ENCODE data around the gene PTPRN.
"Not testable (repeated sequence)": the region's sequence is repeated elsewhere in the genome, so short reads cannot be mapped to it uniquely, and the experiment has no call there.

The PTPRN gene

DNA sequence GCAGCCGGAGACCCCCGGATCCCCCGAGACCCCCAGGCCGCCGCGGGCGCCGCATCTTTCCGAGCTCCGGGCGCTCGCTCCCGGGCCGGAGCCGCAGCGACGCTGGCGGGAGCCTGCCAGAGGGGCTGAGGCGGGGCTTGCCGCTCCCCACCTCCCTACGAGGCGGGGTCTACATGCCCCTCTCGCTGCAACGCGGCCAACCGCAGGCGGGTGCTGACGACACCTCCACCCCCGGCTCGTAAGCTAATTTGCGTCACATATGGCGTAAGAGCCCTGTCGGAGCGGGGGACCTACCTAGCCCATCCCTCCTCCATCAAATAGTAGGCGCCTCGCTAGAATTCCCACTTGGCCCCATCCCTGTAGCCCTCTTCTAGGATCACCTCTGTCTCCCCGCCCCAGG, at the start of gene PTPRN:
Gene PTPRN, minus strand, starts transcription at position 124 of the 400 bp plus-strand sequence. Its CDS starts 69 bp downstream, at position 55.
- DNase-seq, result peak; percentile 30

- DNase-seq, result no peak
These were observed 49.2 kb upstream of the PTPRN start for GRCh38 chr2:219358170-219359075.

DNA sequence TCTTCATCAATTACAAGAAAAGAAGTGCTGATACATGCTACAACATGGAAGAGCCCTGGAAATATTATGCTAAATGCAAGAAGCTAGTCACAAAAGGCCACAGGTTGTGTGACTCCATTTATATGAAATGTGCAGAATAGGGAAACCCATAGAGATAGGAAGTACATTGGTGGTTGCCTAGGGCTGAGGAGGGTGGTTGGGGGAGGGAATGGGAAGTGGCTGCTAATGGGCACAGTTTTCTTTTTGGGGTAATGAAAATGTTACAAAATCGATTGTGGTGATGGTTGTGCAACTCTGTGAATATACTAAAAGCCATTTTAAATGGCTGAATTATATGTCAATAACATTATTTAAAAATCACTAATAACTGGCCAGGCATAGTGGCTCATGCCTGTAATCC, 47.6 kb upstream of the PTPRN start:
- no peak for DNase-seq

DNA sequence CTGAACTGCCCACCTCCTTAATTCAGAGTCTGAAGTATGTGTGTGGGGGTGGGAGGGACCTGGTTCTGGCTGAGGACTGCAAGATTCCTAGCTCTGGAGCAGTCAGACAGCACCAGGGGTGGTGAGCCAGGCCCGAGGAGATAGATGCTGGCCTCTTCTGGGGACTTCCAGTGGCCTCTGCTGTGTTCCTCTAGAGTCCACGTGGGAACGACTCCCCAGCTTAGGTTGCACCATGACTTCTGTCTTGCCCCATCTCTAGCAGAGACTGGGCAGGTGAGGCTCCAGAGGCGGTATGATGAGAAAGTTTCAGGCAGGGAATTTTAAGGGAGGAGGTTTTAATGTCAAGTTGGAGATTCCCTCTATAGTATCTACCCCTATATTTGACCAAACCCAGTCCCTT, 45.4 kb upstream of the PTPRN start:
- no peak for DNase-seq

DNA sequence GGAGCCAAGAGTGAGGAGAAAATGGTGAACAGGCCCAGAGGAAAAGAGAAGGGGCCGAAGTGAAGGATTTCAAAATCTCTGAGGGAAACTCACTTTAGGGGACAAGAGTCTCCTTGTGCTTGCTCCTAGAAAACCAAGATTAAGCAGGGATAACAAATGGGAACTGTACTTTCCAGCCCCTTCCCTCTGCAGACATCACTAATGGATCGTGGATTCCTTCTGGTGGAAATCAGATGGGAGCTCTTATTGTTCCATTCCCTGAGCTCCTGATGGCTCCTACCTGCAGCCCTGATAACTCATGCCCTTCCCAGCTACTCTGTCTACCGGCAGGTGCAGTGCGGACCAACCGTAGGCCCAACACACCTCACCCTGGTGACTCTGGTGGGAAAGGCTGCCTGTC, 43.9 kb upstream of the PTPRN start:
- no peak for DNase-seq

DNA sequence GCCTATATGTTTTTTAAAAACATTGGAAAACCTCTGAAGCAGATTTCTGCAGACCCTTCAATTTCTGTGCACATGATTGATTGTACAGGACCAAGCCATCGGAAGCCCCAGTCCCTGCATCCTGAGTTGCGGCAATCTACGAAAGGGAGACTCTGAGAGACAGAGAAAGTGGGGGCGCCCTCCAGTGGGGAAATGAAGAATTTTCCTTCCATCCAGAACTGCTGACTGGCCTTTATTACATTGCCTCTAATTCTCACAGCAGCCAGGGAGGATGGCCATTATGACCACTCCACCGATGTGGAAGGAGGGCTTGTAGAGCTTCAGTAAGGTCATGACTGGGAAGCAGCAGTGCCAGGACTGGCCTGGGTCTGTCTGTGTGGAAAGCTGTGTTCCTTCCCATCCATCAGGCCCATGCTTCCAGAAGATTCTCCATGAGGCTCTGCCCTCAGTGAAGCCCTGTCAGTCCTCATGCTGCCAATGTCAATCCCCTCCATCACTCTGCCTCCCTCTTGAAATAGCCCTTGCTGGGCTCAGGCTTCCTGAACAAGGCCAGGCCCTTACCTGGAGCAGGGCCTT, 43.3 kb upstream of the PTPRN start:
- DNase-seq, result no peak

DNA sequence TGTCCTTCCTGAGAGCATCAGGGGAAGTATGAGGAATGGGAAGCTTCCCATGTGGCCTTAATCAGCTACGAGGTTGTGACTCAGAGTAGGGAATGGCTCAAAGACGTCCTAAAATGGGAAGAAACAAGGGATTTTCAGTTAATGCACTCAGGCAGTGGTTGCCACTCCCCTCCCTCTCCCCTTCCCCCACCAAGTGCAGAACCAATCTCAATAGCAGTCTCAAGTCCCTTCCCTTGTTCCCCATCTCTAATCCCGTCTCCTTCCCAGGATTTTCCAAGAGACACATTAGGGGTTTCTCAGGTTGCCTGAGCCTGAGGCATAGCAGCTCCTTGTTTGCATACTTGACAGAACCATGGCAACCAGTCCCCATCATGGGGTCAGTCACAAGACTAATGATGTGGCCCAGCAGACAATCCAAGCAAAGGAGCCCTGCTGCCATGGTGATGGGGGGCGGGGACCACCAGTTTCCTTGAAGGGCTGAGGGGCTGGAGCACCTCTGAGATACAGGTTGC, 41.6 kb upstream of the PTPRN start:
- DNase-seq, result no peak

GRCh38 chr2:219350215-219350614, 41.0 kb upstream of the PTPRN start:
- DNase-seq, result no peak

GRCh38 chr2:219344751-219345430, 35.7 kb upstream of the PTPRN start:
- peak; percentile 51 for DNase-seq

- DNase-seq, result no peak
These were observed 26.2 kb upstream of the PTPRN start for GRCh38 chr2:219335373-219335786.

- no peak for DNase-seq
These were observed 24.9 kb upstream of the PTPRN start for GRCh38 chr2:219334076-219334475.

GRCh38 chr2:219332542-219332941, 23.3 kb upstream of the PTPRN start, which contains the start of gene RESP18:
Gene RESP18 (minus strand): TSS chr2:219332744.
- DNase-seq, result no peak

- no peak for DNase-seq
These were observed 22.5 kb upstream of the PTPRN start for GRCh38 chr2:219331560-219332213.

DNA sequence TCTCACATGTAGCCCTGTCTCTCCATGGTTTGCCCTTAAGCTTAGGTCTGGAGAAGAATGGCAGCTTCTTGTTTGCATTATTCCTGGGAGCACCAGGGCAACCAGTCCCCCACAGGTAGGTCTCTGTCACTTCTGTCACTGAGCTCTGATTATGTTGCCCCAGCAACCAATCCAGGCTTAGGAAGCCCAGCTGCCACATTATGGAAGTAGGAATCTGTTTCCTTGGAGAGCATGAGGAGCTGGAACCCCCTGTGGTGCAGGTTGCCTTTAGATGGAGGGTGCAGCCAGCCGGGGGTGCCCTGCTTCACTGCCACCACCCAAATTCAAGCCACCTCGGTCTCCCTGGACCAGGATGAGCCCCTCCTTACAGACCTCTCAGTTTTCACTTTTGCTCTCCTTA, 18.5 kb upstream of the PTPRN start:
- peak; percentile 54 for DNase-seq

DNA sequence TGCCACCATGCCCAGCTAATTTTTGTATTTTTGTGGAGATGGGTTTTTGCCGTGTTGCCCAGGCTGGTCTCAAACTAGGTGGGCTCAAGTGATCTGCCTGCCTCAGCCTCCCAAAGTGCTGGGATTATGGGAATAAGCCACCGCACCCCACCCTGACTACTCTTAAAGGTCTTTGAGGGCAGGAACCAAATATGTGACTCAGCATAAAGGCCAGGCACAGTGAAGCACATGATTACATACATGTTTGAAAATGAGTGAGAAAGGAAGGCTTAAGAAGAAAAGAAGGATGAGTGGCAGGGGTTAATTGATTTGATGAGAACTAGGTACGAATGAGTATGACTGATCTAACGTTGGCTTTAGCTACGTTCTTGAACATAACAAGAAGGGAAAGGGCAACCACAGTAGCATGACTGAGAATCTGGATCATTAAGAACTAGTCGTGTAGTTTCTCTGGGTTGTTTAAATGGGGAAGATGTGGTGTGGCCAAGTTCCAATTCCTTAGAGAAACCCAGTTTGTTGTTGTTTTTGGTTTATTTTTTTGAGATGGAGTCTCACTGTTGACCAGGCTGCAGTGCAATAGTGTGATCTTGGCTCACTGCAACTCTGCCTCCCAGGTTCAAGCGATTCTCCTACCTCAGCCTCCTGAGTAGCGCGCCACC, 16.6 kb upstream of the PTPRN start:
- DNase-seq, result no peak

GRCh38 chr2:219325136-219325535, 15.9 kb upstream of the PTPRN start:
- DNase-seq, result no peak

DNA sequence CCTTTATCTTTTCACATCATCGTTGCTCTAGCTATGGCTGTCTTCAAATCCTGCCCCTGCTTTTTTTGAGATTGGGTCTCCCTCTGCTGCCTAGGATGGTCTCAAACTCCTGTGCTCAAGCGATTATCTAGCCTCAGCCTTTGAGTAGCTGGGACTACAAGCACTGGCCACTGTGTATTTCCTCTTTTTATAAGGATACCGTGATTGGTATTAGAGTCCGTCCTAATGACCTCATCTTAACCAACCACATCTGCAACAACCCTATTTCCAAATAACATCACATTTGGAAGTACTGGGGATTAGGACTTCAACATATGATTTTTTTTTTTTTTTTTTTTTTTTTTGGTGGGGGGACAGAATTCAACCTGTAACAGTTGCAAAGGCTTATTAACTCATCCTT, 14.2 kb upstream of the PTPRN start:
- no peak for DNase-seq

DNA sequence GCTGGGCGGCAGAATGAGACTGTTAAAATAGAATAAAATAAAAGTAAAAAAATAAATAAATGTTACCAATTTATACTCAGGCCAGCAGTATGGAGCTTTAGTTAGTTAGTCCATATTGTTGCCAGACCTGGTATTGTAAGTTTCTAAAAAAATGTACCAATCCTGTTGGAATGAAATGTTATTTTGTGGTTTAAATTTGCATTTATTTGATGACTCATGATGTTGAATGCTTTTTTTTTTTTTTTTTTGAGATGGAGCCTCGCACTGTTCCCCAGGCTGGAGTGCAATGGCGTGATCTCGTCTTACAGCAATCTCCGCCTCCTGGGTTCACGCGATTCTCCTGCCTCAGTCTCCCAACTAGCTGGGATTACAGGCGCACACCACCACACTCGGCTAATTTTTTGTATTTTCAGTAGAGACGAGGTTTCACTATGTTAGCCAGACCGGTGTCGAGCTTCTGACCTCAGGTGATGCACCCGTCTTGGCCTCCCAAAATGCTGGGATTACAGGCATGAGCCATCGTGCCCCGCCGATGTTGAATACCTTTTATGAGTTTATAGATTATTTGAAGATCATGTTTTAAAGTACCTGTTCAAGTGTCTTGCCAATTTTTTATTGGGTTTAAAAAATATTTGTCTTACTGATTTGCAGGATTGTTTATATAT, 5.7 kb upstream of the PTPRN start:
- DNase-seq, result no peak

DNA sequence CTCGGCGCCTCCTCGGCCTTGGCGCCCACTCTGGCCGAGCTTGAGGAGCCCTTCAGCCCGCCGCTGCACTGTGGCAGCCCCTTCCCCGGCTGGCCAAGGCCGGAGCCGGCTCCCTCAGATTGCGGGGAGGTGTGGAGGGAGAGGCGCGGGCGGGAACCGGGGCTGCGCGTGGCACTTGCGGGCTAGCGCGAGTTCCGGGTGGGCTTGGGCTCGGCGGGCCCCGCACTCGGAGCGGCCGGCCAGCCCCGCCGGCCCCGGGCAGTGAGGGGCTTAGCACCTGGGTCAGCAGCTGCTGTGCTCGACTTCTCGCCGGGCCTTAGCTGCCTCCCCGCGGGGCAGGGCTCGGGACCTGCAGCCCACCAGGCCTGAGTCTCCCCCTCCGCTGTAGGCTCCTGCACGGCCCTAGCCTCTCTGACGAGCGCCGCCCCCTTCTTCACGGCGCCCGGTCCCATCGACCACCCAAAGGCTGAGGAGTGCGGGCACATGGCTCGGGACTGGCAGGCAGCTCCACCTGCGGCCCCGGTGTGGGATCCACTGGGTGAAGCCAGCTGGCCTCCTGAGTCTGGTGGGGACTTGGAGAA, 3.6 kb upstream of the PTPRN start:
- not testable (repeated sequence) for DNase-seq

- no peak for DNase-seq
These were observed 779 bp downstream of the PTPRN start for GRCh38 chr2:219308142-219309101.
